Coronary artery (tissue), 2 donors: ENCODE data around the gene P3R3URF.

ENCODE experiments used
- DNase-seq: peaks from one replicate; pipeline ENCODE4 v3.0.0-alpha.2; 2017; ENCODE audit warnings: low spot score
- H3K27ac ChIP-seq, 2 donors: fragments of 200-600 bp; sonication (generic); one replicate each; pipeline ENCODE4 v1.5.1; 2016 to 2019
- H3K4me3 ChIP-seq: fragments of 200-600 bp; sonication (generic); 2 replicates; pipeline ENCODE4 v1.5.1; 2016; ENCODE audit warnings: mild to moderate bottlenecking, moderate library complexity
- TF ChIP-seq, protein P1 (sequence below): fragments of 200-600 bp; sonication (generic); IDR thresholded peaks from one replicate; pipeline ENCODE4 v1.5.1; 2019; ENCODE audit warnings: antibody characterized with exemption

The P3R3URF gene

DNA sequence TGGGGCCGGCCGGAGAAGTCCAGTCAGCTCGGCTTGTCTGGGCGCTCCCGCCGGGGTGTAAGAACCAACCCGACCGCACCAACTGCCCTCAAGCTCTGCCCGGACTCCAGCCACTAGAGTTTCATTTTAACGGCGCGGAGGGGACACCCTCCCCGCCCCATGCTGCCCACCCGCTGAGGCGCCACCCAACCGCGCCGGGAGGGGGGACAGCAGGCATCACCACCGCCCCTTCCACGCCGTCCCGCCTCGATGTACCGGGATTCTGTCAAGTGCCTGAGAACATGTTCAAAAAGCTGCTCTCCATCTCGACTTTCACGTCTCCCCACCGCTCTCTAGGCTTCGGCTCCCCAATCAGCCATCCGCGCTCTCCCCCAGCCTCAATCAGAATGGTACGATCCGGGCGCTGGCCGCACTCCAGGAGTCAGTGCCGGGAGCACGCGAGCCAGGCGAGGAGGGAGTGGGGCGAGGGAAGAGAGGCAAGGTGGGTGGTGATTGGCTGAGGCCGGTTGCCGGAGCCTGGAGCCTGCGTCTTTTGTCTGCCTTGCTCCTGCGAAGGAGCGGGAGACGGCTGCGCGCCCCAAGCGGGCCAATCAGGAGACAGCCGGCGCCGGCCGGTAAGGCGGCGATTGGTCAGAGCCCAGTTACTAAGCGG is 43.6 kb downstream of the P3R3URF start, which contains the start of gene PIK3R3:
TSS of gene PIK3R3 (minus strand) at position 101 of the 652 bp plus-strand sequence. CDS start 677 bp downstream, outside the sequence.
- TF ChIP-seq, protein P1, sequence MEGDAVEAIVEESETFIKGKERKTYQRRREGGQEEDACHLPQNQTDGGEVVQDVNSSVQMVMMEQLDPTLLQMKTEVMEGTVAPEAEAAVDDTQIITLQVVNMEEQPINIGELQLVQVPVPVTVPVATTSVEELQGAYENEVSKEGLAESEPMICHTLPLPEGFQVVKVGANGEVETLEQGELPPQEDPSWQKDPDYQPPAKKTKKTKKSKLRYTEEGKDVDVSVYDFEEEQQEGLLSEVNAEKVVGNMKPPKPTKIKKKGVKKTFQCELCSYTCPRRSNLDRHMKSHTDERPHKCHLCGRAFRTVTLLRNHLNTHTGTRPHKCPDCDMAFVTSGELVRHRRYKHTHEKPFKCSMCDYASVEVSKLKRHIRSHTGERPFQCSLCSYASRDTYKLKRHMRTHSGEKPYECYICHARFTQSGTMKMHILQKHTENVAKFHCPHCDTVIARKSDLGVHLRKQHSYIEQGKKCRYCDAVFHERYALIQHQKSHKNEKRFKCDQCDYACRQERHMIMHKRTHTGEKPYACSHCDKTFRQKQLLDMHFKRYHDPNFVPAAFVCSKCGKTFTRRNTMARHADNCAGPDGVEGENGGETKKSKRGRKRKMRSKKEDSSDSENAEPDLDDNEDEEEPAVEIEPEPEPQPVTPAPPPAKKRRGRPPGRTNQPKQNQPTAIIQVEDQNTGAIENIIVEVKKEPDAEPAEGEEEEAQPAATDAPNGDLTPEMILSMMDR, result no peak
- peak; percentile 99 for DNase-seq
- Histone ChIP-seq H3K27ac (peak within 1 kb of the TSS; percentile 89 to 96), H3K4me3 (peak within 1 kb of the TSS; percentile 79)

DNA sequence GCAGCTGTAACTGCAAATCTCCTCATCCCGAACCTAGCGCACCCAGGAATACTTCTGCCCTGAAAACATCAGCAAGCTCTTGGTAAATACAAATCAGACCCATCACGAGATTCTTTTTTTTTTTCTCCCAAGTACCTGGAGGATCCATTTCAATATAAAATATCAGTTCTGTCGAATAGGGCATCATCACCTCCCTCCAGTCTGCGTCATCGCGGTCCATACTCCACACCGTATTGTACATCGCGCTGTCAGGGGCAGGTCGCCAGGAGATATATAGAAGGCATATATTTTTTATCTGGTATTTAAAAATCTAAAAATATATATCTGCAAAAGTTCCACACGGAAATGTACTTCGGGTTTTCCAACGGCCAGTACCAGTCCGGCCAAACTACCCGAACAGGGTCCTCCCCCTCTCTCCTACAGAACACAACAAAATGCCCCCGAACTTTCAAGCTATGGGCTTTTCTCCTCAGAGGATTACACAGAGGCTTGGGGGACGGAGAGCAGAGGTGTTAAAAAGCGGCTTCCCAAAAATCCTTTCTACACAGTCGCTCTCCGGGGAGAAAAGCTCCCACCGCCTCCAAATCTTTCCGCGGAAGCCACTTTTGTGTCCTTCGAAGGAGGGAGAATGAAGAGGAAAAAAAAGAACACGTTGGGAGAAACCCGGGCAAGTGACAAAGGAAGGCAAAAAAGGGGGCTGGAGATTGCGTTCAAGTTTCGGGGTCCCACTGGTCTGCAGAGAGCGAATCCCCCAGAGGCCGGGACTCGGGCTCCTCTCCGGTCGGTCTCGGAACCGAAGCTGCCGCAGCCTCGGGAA is 44.4 kb downstream of the P3R3URF start:
- DNase-seq, result peak; percentile 75
- peak overlapping the region; percentile 79 for H3K4me3 ChIP-seq
- TF ChIP-seq, protein P1, result no peak
- peak overlapping the region; percentile 89 to 96 for H3K27ac ChIP-seq

DNA sequence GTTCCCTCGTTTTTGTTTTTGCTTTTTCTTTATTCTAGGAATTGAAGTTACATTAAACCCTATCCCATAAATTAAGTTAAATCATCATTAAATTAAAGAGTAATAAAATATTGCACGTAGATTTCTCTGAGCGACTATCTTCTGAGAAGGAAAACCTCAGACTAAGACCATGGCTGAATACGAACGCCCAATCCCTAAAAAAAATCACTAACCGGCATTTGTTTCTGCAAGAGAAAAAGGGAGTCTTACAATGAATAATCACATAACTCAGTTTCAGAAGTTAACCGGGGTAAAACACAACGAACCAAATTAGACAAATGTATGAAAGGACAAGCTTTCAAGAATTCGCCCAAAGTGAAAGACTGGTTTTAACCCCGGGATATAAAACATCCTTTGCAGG is 45.2 kb downstream of the P3R3URF start:
- no peak for DNase-seq
- peak overlapping the region; percentile 79 for H3K4me3 ChIP-seq
- H3K27ac ChIP-seq, result peak overlapping the region in 1 of 2 donors; percentile 22
- TF ChIP-seq, protein P1, result no peak

DNA sequence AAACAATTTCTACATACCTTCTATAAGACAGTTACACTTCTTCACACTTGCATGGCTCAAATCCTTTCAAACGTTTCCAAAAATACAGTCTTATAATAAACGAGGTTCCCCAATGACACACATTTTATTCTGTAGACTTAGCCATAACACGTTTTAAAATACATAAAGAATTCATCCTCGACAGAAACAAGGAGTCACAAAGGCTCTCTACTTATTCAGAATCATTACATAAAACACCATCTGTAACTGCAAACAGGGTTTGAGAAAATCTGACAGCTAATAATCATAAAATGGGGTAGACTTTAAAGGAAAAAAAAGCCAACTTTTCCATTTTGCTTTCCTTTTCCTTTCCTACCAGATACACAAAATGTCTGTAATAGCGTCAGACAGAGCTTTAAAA is 45.7 kb downstream of the P3R3URF start:
- no peak for DNase-seq
- Histone ChIP-seq H3K27ac (peak overlapping the region in 1 of 2 donors; percentile 22), H3K4me3 (peak overlapping the region; percentile 79)
- TF ChIP-seq, protein P1, result no peak

DNA sequence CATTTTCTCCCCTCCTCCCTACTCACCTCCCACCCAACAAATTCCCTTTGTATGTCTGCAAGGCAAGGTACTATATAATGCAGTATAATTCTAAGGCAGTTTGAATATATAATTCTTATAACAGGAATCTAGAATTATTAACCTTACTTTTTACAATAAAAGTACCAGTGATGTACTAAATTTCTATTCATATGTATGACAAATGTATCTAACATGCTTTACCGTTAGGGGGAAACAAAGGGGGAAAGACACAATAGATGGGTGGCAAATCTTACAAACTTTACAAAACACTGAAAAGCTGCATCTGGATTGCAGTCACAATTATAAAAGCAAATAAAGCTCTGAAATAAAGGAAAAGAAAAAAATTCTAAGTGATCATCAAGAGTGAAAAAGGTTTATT is 46.2 kb downstream of the P3R3URF start:
- TF ChIP-seq, protein P1, result no peak
- Histone ChIP-seq H3K27ac (no peak overlapping the region), H3K4me3 (peak overlapping the region; percentile 79)
- no peak for DNase-seq

DNA sequence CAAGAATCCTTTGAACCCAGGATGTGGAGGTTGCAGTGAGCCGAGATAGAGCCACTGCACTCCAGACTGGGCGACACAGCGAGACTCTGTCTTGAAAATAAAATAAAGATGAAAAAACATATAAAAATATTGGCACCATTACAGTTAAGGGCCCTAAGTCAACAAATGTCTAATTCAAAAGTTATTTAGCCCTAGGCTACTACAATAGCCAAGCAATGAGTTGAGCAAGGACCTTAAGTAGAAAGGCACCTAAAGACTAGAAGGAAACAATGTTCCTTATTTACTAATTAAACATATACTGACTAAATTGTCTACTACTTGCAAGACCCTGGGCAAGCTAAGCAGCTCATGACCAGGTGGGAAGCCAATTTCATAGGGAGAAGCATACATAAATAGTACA is 47.9 kb downstream of the P3R3URF start:
- no peak overlapping the region for H3K4me3 ChIP-seq
- DNase-seq, result no peak
- no peak overlapping the region for H3K27ac ChIP-seq
- TF ChIP-seq, protein P1, result no peak
